Thyroid gland (tissue), 4 donors: ENCODE results near the gene CCL7. TPM values are rescaled to one million over a fixed set of nuclear protein-coding genes. Genes with fewer than 3 reads are reported as not detected.

Experiments
- DNase-seq, 2 donors: peaks; one replicate each; pipeline ENCODE4 v3.0.0-alpha.2; 2019
- H3K27ac ChIP-seq, 3 donors: fragments of 200-600 bp; sonication (generic); 1 replicate in 2 of 3; 2 replicates in 1 of 3; pipeline ENCODE4 v1.5.1; 2016 to 2019; ENCODE audit warnings: mild to moderate bottlenecking in 1 of 3, moderate library complexity in 1 of 3
- H3K27me3 ChIP-seq: fragments of 200-600 bp; sonication (generic); one replicate; pipeline ENCODE4 v1.5.1; 2019
- H3K36me3 ChIP-seq, 2 donors: fragments of 200-600 bp; sonication (generic); one replicate each; pipeline ENCODE4 v1.5.1; 2016 to 2019
- H3K4me1 ChIP-seq, 2 donors: fragments of 200-600 bp; sonication (generic); one replicate each; pipeline ENCODE4 v1.5.1; 2017 to 2019
- H3K4me3 ChIP-seq, 3 donors: fragments of 200-600 bp; sonication (generic); replicated peaks in 1 of 3; 1 replicate in 2 of 3; 2 replicates in 1 of 3; pipeline ENCODE4 v1.5.1; 2016; ENCODE audit warnings: mild to moderate bottlenecking in 1 of 3
- H3K9me3 ChIP-seq: fragments of 200-600 bp; sonication (generic); one replicate; pipeline ENCODE4 v1.5.1; 2017
- CTCF ChIP-seq, 6 experiments: fragments of 200-600 bp in 3 of 6; fragments of 450-650 bp in 3 of 6; sonication (generic) in 3 of 6; IDR thresholded peaks; one replicate each; pipeline ENCODE4 v1.5.1; 2016 to 2019; ENCODE audit warnings: antibody characterized with exemption in 6 of 6, mild to moderate bottlenecking in 2 of 6, inconsistent platforms in 1 of 6, moderate library complexity in 1 of 6
- POLR2A ChIP-seq, 2 donors: fragments of 450-650 bp; IDR thresholded peaks; one replicate each; pipeline ENCODE4 v1.6.1; 2017; ENCODE audit warnings: antibody characterized with exemption in 2 of 2, mild to moderate bottlenecking in 2 of 2, moderate library complexity in 1 of 2
- WGBS, 2 donors: methylation state at CpG; one replicate each; pipeline ENCODE4 v1.1.5; 2017; 5-methylcytosine and 5-hydroxymethylcytosine counted together
- intact Hi-C: fragments of 100-400 bp; cut with DNase I; formaldehyde crosslinking; loops from one replicate; pipeline ENCODE4 v1.15.1; 2023
- total RNA-seq, 4 donors: library from RNA; depleted of rRNA; stranded (reverse); fragments of >200 nt; gene quantifications; one replicate each; pipeline ENCODE4 v1.2.3, GENCODE V29; 2016

CCL7 gene
- total RNA-seq, 4 donors from 2014 or later, result not detected

GRCh38 chr17:34291721-34292348 is 21.8 kb downstream of the CCL7 start:
- intact Hi-C loops, result no loop called here
- no peaks in the 10 kb centered on the region for H3K36me3 ChIP-seq

DNA sequence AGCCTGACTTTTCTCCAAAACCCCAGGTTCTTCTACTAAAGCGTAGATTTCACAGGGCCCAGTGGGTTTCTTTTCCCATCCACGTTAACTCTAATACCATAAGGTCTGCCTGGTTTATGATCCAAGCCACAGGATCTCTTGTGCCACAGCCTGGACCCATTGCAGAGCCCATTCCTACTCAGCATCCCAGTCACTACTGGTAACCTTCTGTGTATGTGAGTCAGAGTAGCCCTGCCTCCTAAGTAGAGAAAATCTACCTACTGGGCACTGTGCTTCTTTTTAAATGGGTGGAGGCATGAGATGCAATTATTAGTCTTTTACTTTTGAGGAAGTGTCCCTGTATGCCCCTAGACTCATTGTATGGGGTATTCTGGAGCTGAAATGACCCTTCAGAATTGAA is 29.0 kb downstream of the CCL7 start:
- no peaks in the 10 kb centered on the region for H3K4me1 ChIP-seq
- intact Hi-C loops, result no loop called here
- TF ChIP-seq POLR2A (IDR thresholded peaks at IDR 0.05) (no peak), CTCF (IDR thresholded peaks at IDR 0.05) (no peak)
- H3K36me3 ChIP-seq, result no peaks in the 10 kb centered on the region
- no peaks in the 10 kb centered on the region for H3K9me3 ChIP-seq
- DNase-seq, result no peak
- no peak overlapping the region for H3K4me3 ChIP-seq
- no peaks in the 10 kb centered on the region for H3K27me3 ChIP-seq
- H3K27ac ChIP-seq, result no peak overlapping the region
- WGBS, 2 donors, result 94 to 97% methylated on average over 2 of the region's 2 CpGs

More at GRCh38 chr17:34291721-34292348, 21.8 kb downstream of the CCL7 start:
- no peak for DNase-seq
- H3K27ac ChIP-seq, result no peak overlapping the region
- no peaks in the 10 kb centered on the region for H3K9me3 ChIP-seq
- 94 to 95% methylated on average over 6 of the region's 6 CpGs for WGBS, 2 donors
- no peaks in the 10 kb centered on the region for H3K27me3 ChIP-seq
- H3K4me3 ChIP-seq, result no peak overlapping the region
- no peak for TF ChIP-seq CTCF (IDR thresholded peaks at IDR 0.05)
- no peak for TF ChIP-seq POLR2A (IDR thresholded peaks at IDR 0.05)
- no peaks in the 10 kb centered on the region for H3K4me1 ChIP-seq

DNA sequence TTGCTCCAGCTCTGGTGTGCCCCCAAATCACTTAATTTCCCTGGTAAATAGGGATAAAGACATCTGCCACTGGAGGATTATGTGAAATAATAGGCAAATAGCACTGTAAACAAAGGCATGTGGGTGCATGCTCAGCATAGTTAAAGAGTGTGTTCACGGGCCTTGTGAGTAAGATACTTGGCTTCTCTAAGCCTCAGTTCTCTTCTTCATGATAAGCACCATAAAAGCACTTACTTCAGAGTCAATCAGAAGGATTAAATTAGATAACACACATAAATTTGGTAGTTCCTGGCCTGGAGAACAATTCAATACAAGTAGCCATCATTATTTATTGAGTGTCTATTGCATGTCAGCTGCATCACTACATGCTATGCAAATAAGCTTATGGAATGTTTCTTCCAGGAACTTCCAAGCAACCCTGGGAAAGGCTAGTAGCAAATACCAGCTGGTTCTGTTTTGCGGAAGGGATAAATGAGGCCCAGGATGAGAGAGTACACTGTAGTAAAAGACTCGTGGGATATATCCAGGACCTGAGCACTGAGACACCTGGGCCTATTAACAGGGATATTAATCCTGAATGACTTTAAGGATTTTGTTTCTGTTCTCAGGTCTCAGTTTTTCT is 30.0 kb downstream of the CCL7 start:
- TF ChIP-seq CTCF (IDR thresholded peaks at IDR 0.05), result no peak
- no peak for TF ChIP-seq POLR2A (IDR thresholded peaks at IDR 0.05)
- H3K27me3 ChIP-seq, result no peaks in the 10 kb centered on the region
- H3K27ac ChIP-seq, result no peak overlapping the region
- no peak for DNase-seq
- intact Hi-C loops, result no loop called here
- no peaks in the 10 kb centered on the region for H3K4me1 ChIP-seq
- H3K9me3 ChIP-seq, result no peaks in the 10 kb centered on the region
- H3K36me3 ChIP-seq, result no peaks in the 10 kb centered on the region
- no peak overlapping the region for H3K4me3 ChIP-seq
- WGBS, 2 donors, result 85 to 95% methylated on average over 3 of the region's 3 CpGs

GRCh38 chr17:34300652-34301370 is 30.8 kb downstream of the CCL7 start:
- Histone ChIP-seq H3K4me1 (no peaks in the 10 kb centered on the region), H3K27ac (no peak overlapping the region), H3K36me3 (no peaks in the 10 kb centered on the region), H3K27me3 (no peaks in the 10 kb centered on the region), H3K9me3 (no peaks in the 10 kb centered on the region), H3K4me3 (no peak overlapping the region)
- TF ChIP-seq CTCF (IDR thresholded peaks at IDR 0.05) (no peak), POLR2A (IDR thresholded peaks at IDR 0.05) (no peak)
- WGBS, 2 donors, result 82 to 87% methylated on average over 3 of the region's 3 CpGs
- no peak for DNase-seq
- intact Hi-C loops, result no loop called here

DNA sequence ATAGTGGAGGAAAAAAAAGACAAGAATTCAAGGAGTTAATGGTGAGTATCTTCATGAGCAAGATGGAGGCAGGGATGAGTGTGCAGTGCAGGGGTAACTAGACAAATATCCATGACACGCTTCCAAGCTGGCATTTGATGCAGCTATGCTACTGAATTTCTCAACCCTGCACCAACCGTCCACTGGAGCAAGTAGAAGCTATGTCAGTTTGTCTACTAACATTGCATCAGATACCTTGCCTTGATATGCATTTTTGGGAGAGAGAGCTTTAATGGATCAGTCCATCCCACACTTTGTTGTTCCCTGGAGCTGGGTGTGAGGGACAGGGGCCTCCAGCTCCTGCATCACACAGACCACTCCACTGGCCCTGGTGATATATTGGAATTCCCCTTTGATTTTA is 32.0 kb downstream of the CCL7 start:
- no peak for DNase-seq
- intact Hi-C loops, result loop anchor here (2.0 kb wide), 1 partner anchor 97 kb away; no protein-coding TSS in a partner anchor
- Histone ChIP-seq H3K27me3 (no peaks in the 10 kb centered on the region), H3K36me3 (no peaks in the 10 kb centered on the region), H3K27ac (no peak overlapping the region), H3K4me3 (no peak overlapping the region), H3K4me1 (no peaks in the 10 kb centered on the region), H3K9me3 (no peaks in the 10 kb centered on the region)
- WGBS, 2 donors, result 84 to 97% methylated on average over 2 of the region's 2 CpGs
- TF ChIP-seq POLR2A (IDR thresholded peaks at IDR 0.05) (no peak), CTCF (IDR thresholded peaks at IDR 0.05) (no peak)
